HG03045 (cell line): ENCODE measurements around the gene FAM236C.
"Not testable (repeated sequence)": the region's sequence is repeated elsewhere in the genome, so short reads cannot be mapped to it uniquely, and the experiment has no call there.

Experiments
- ATAC-seq: cut with Tn5 transposase; IDR thresholded peaks from one replicate; pipeline ENCODE4 v1.9.1; 2021; ENCODE audit warnings: mild to moderate bottlenecking, moderate library complexity; ENCODE audit not compliant: unreplicated experiment

FAM236C gene

GRCh38 chrX:72912315-72912714 is at the start of gene FAM236C:
TSS of gene FAM236C (plus strand) at chrX:72912615. CDS start at chrX:72912715, 100 bp downstream.
- not testable (repeated sequence) for ATAC-seq

GRCh38 chrX:72882898-72883297 is 29.5 kb upstream of the FAM236C start:
- not testable (repeated sequence) for ATAC-seq

- not testable (repeated sequence) for ATAC-seq
These were observed 22.7 kb upstream of the FAM236C start for GRCh38 chrX:72889740-72890139.

- ATAC-seq, result not testable (repeated sequence)
These were observed 3.7 kb downstream of the FAM236C start for GRCh38 chrX:72916096-72916495.

- ATAC-seq, result not testable (repeated sequence)
These were observed 19.9 kb downstream of the FAM236C start for GRCh38 chrX:72932283-72932682.

- ATAC-seq, result not testable (repeated sequence)
These were observed 24.0 kb downstream of the FAM236C start for GRCh38 chrX:72936455-72936854.

- not testable (repeated sequence) for ATAC-seq
These were observed 24.6 kb downstream of the FAM236C start for GRCh38 chrX:72936882-72937455.

GRCh38 chrX:72937906-72938305 is 25.5 kb downstream of the FAM236C start, which contains the start of gene FAM236A:
TSS of gene FAM236A (plus strand) at chrX:72938206. CDS start at chrX:72938263, 57 bp downstream.
- ATAC-seq, result not testable (repeated sequence)

- ATAC-seq, result not testable (repeated sequence)
These were observed 29.9 kb downstream of the FAM236C start for GRCh38 chrX:72942272-72942671.

- not testable (repeated sequence) for ATAC-seq
These were observed 30.8 kb downstream of the FAM236C start for GRCh38 chrX:72943035-72943818.

- ATAC-seq, result not testable (repeated sequence)
These were observed 31.4 kb downstream of the FAM236C start, which contains the start of gene DMRTC1 for GRCh38 chrX:72943819-72944169. TSS of gene DMRTC1 (minus strand) at chrX:72943837. CDS start at chrX:72875694, 68,143 bp downstream.

- ATAC-seq, result not testable (repeated sequence)
These were observed 47.6 kb downstream of the FAM236C start for GRCh38 chrX:72959971-72960370.
